ENCODE measurements around the gene MYT1. TPM values are rescaled to one million over a fixed set of nuclear protein-coding genes. Genes with fewer than 3 reads are reported as not detected.
A peak's percentile ranks its signal among the peaks of the same experiment; 100 is the strongest.

MYT1 gene
- total and polyA plus RNA-seq, 2 of the 13 experiments (the other 11 are each of a cell fraction or from before 2014, with no cell fraction given), result 0.58 to 2.5 TPM

- CTCF ChIA-PET (ENCODE audit: low intra/inter-chr PET ratio, low total read pairs), result no interaction called here
- Histone ChIP-seq H3K79me2 (ENCODE audit: insufficient read depth, low read length) (no peaks in the 10 kb centered on the region), H2AFZ (ENCODE audit: low read length) (no peak overlapping the region), H3K27ac (ENCODE audit: extremely low read length, insufficient read depth, low read length) (no peak overlapping the region), H3K9ac (ENCODE audit: insufficient read depth, low read depth, low read length) (no peak overlapping the region), H3K4me2 (ENCODE audit: low read depth, low read length) (no peak overlapping the region), H3K4me1 (ENCODE audit: insufficient read depth, low read length) (peaks cover 33% of the 10 kb centered on the region; the same call in 1 of the 2 replicates), H3K36me3 (replicated peaks in 1 of 2; ENCODE audit: control insufficient read depth in 1 of 2, insufficient read depth in 2 of 2, low read length in 2 of 2) (no peaks in the 10 kb centered on the region), H3K9me3 (ENCODE audit: low read length) (no peaks in the 10 kb centered on the region), H3K27me3 (ENCODE audit: control insufficient read depth in 1 of 2, insufficient read depth in 2 of 2, low read length in 2 of 2) (peaks cover 20 to 41% of the 10 kb centered on the region in 2 experiments), H4K20me1 (ENCODE audit: insufficient read depth, low read length) (no peaks in the 10 kb centered on the region; the same call in 1 of the 2 replicates), H3K4me3 (replicated peaks in 1 of 3; ENCODE audit: insufficient read depth in 1 of 3, low read depth in 2 of 3, low read length in 3 of 3) (no peak overlapping the region)
- BruUV-seq (replicated peaks), result no TSS peak
- POLR2A ChIA-PET, result no interaction called here
- no peak; the same call in 2 of the 3 replicates for ATAC-seq
- 17% methylated on average over 22 of the region's 22 CpGs for WGBS (ENCODE audit: low lambda C conversion rate)
- DNase-seq (ENCODE audit: low spot score), result no peak
- in situ Hi-C loops (cut with HindIII; ENCODE audit: extremely low pct_ligation_motif_present, low pct_unique_long_range_greater_than_20kb), result no loop called here
- no peak for FAIRE-seq
- intact Hi-C loops (cut with micrococcal nuclease; ENCODE audit: unreplicated experiment), result no loop called here
- peak; percentile 52 for TF ChIP-seq MNT (IDR thresholded peaks at IDR 0.05)
- TF ChIP-seq JUNB (CRISPR knock-in tag; IDR thresholded peaks at IDR 0.05; ENCODE audit: borderline replicate concordance), result 0 out of 2 replicates have a peak, but pooled peaks have one; percentile 19
- TF ChIP-seq, protein P1, sequence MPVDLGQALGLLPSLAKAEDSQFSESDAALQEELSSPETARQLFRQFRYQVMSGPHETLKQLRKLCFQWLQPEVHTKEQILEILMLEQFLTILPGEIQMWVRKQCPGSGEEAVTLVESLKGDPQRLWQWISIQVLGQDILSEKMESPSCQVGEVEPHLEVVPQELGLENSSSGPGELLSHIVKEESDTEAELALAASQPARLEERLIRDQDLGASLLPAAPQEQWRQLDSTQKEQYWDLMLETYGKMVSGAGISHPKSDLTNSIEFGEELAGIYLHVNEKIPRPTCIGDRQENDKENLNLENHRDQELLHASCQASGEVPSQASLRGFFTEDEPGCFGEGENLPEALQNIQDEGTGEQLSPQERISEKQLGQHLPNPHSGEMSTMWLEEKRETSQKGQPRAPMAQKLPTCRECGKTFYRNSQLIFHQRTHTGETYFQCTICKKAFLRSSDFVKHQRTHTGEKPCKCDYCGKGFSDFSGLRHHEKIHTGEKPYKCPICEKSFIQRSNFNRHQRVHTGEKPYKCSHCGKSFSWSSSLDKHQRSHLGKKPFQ (CRISPR knock-in tag; IDR thresholded peaks at IDR 0.05; ENCODE audit: insufficient replicate concordance), result no peak
- peak; percentile 15; the same call in 1 of the 2 replicates for TF ChIP-seq SAP130 (CRISPR knock-in tag; IDR thresholded peaks at IDR 0.05; ENCODE audit: low read depth)
- no peak for TF ChIP-seq ZNF589 (CRISPR knock-in tag; conservative IDR thresholded peaks at IDR 0.05)
- TF ChIP-seq GFI1 (CRISPR knock-in tag; IDR thresholded peaks at IDR 0.05; ENCODE audit: borderline replicate concordance), result no peak
- no peak for TF ChIP-seq ZNF350 (CRISPR knock-in tag; IDR thresholded peaks at IDR 0.05; ENCODE audit: borderline replicate concordance, low read depth)
- TF ChIP-seq ZIK1 (CRISPR knock-in tag; IDR thresholded peaks at IDR 0.05; ENCODE audit: borderline replicate concordance, low read depth), result no peak
- TF ChIP-seq GTF3A (CRISPR knock-in tag; conservative IDR thresholded peaks at IDR 0.05), result no peak
- TF ChIP-seq ZNF816 (CRISPR knock-in tag; IDR thresholded peaks at IDR 0.05; ENCODE audit: borderline replicate concordance), result no peak
- TF ChIP-seq, protein P2, sequence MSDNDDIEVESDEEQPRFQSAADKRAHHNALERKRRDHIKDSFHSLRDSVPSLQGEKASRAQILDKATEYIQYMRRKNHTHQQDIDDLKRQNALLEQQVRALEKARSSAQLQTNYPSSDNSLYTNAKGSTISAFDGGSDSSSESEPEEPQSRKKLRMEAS (IDR thresholded peaks at IDR 0.05), result 0 out of 2 replicates have a peak, but pooled peaks have one; percentile 20
- peak; percentile 11; the same call in 1 of the 2 replicates for TF ChIP-seq ZFY (CRISPR knock-in tag; IDR thresholded peaks at IDR 0.05)
- no peak for TF ChIP-seq NFYB (CRISPR knock-in tag; IDR thresholded peaks at IDR 0.05)
- no peak for TF ChIP-seq MTF1 (CRISPR knock-in tag; IDR thresholded peaks at IDR 0.05)
- no peak for TF ChIP-seq WIZ (CRISPR knock-in tag; IDR thresholded peaks at IDR 0.05)
- TF ChIP-seq ZSCAN21 (CRISPR knock-in tag; IDR thresholded peaks at IDR 0.05; ENCODE audit: borderline replicate concordance), result no peak
- no peak for TF ChIP-seq TSC22D2 (CRISPR knock-in tag; IDR thresholded peaks at IDR 0.05; ENCODE audit: borderline replicate concordance)
- no peak for TF ChIP-seq KDM6A (CRISPR knock-in tag; IDR thresholded peaks at IDR 0.05; ENCODE audit: low read depth)
- no peak for TF ChIP-seq SOX6 (IDR thresholded peaks at IDR 0.05)
- TF ChIP-seq SOX6 (CRISPR knock-in tag; IDR thresholded peaks at IDR 0.05), result no peak
- TF ChIP-seq ZNF619 (CRISPR knock-in tag; IDR thresholded peaks at IDR 0.05), result no peak
- peak; percentile 54 for TF ChIP-seq BHLHE40 (IDR thresholded peaks at IDR 0.05; ENCODE audit: low read length)
Observed at GRCh38 chr20:64155258-64156135, 8.8 kb upstream of the MYT1 start.

Measured in HepG2 (cell line).